ENCODE results near the gene CBX7. TPM values are rescaled to one million over a fixed set of nuclear protein-coding genes. Genes with fewer than 3 reads are reported as not detected.

CBX7 gene
- total RNA-seq, 4 donors from 2014 or later = 38.1 to 126 (median 56.3) TPM

DNA sequence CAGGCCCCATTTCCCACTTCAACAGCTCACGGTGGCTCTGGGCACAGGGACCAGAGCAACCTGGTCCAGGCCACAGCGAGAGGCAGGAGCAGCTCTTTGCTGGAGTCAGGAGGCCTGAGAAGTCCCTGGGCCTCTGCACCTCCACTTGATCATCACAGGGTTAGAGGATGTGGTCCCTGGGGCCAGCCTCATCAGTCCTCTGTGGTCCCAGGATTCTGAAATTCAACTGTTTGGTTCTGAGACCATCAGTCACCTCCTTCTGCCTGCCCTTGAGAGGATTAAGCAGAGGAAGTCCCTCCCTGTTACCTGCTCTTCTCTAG is 24.9 kb upstream of the CBX7 start:
- peak overlapping the region; percentile 77 for H3K27ac ChIP-seq
- TF ChIP-seq POLR2AphosphoS5 (IDR thresholded peaks at IDR 0.05) (no peak), EP300 (IDR thresholded peaks at IDR 0.05) (no peak), POLR2A (IDR thresholded peaks at IDR 0.05) (no peak)
- TF ChIP-seq, protein P1, sequence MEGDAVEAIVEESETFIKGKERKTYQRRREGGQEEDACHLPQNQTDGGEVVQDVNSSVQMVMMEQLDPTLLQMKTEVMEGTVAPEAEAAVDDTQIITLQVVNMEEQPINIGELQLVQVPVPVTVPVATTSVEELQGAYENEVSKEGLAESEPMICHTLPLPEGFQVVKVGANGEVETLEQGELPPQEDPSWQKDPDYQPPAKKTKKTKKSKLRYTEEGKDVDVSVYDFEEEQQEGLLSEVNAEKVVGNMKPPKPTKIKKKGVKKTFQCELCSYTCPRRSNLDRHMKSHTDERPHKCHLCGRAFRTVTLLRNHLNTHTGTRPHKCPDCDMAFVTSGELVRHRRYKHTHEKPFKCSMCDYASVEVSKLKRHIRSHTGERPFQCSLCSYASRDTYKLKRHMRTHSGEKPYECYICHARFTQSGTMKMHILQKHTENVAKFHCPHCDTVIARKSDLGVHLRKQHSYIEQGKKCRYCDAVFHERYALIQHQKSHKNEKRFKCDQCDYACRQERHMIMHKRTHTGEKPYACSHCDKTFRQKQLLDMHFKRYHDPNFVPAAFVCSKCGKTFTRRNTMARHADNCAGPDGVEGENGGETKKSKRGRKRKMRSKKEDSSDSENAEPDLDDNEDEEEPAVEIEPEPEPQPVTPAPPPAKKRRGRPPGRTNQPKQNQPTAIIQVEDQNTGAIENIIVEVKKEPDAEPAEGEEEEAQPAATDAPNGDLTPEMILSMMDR (IDR thresholded peaks at IDR 0.05) = no peak
- H3K4me1 ChIP-seq = peaks cover 56% of the 10 kb centered on the region
- WGBS = no CpG with 5 or more reads among the region's 2 CpGs
- H3K4me3 ChIP-seq = no peak overlapping the region
- no peaks in the 10 kb centered on the region for H3K27me3 ChIP-seq
- H3K9me3 ChIP-seq = no peaks in the 10 kb centered on the region
- no peak for DNase-seq (ENCODE audit: low spot score in 2 of 2)
- H3K36me3 ChIP-seq = no peaks in the 10 kb centered on the region

DNA sequence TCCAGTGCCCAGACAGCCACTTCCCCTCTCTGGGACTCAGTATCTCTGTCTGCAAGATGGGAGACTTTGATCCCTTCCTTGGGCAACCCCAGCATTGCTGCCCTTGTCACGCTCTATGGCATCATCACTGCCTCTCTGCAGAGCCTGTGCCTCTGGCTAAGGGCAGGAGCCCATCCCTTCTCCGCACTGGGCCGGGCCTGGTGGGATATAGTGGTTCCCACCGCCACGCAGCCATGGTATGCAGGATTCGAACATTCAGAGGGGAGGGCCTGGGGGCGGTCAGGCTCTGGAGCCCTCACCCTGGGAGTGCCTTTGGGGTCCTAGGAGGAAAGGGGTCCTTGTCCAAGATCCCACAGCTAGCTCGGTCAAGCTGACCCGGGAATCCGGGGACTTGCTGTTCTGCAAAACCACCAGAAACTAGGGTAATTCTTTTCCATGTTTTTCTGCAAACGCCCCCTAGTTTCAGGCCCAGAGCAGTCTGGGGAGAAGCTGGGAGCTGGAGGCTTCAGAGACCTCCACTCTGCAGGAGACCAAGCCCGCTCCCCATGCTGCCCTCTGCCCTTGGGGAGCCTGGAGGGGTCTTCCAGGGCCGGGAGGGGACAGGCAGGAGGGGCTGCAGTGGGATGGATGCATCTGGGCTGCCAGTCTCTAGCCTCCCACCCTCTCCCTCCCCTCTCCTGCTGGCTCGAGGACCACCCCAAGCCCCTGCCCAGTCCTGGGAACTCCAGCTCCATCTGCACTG is 24.4 kb upstream of the CBX7 start:
- Histone ChIP-seq H3K36me3 (no peaks in the 10 kb centered on the region), H3K27me3 (no peaks in the 10 kb centered on the region), H3K27ac (peak overlapping the region; percentile 77), H3K9me3 (no peaks in the 10 kb centered on the region), H3K4me3 (no peak overlapping the region), H3K4me1 (peaks cover 57% of the 10 kb centered on the region)
- no peak for TF ChIP-seq EP300 (IDR thresholded peaks at IDR 0.05)
- no peak for TF ChIP-seq POLR2A (IDR thresholded peaks at IDR 0.05)
- TF ChIP-seq, protein P1 (IDR thresholded peaks at IDR 0.05) = no peak
- no peak for TF ChIP-seq POLR2AphosphoS5 (IDR thresholded peaks at IDR 0.05)
- whole genome bisulfite sequencing = 70% methylated on average over 2 of the region's 14 CpGs
- DNase-seq (ENCODE audit: low spot score in 2 of 2) = peak in 1 of 2 donors; percentile 78

DNA sequence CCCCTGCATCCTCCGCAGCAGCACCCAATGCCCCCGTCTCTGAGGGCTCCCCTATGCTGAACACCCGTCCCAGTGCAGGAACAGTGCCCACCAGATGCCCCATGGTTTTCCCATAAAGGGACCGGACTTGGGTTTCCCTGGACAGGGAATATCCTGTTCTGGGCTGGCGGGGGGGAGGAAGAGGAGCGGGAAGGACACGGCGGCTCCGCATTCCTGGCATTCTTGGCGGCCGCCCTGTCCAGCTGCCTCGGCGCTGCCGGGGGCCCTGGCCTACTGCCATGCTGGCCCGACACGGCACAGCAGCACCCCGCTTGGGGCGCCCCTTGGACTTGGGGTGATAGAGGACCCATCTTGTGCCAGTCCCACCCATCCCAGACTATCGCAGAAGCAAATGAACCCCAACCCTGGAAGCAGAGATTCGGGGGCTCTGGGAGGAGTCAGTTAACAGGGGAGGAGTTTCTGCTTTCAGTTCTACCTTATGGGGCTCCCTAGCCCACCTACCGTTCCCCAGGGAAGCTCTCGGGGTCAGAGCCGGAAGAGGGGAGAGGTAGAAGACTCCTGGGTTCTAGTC is 23.7 kb upstream of the CBX7 start:
- DNase-seq (ENCODE audit: low spot score in 2 of 2) = peak in 1 of 2 donors; percentile 83
- no peak overlapping the region for H3K4me3 ChIP-seq
- WGBS = 24% methylated on average over 13 of the region's 23 CpGs
- TF ChIP-seq POLR2AphosphoS5 (IDR thresholded peaks at IDR 0.05) (peak in 2 of 3 donors; percentile 66 to 76), POLR2A (IDR thresholded peaks at IDR 0.05) (no peak)
- peak overlapping the region; percentile 77 for H3K27ac ChIP-seq
- H3K36me3 ChIP-seq = no peaks in the 10 kb centered on the region
- peaks cover 62% of the 10 kb centered on the region for H3K4me1 ChIP-seq
- H3K27me3 ChIP-seq = no peaks in the 10 kb centered on the region
- H3K9me3 ChIP-seq = no peaks in the 10 kb centered on the region

DNA sequence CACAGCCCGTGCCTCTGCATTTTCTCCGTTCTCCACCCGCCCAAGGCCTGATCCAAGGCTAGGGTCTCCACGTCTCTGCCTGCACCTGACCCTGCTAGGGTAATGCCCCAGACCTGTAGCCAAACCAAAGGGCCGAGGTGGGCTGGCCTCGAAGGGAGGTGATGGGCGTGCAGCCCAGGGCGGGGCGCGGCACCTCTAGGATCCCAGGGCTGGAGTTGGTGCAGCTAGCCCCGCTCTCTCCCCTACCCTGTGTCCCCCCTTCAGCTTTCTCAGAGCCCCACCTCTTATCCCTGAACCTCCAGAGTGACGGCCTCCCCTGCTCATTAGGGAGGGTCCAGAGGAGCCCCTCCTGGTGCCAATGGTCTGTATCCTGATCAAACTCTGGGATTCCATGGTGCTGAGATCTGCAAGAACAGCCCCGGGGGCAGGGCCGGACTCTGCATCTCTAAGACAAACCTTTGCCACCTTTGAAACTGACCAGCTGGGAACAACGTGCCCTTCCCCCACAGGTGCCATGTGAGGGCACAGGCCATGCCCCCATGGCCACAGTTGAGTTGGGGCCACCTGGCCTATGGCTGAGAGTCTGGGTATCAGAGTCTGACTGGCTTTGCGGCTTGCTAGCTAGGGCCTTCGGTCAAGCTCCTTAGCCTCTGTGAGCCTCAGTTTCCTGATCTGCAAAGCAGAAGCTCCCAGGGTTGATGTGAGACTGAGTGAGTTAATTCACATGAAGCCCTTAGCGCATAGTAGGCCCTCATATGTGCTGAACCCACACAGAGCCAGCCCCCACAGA is 23.1 kb upstream of the CBX7 start:
- TF ChIP-seq POLR2A (IDR thresholded peaks at IDR 0.05) (no peak), EP300 (IDR thresholded peaks at IDR 0.05) (no peak), POLR2AphosphoS5 (IDR thresholded peaks at IDR 0.05) (no peak)
- TF ChIP-seq, protein P1 (IDR thresholded peaks at IDR 0.05) = no peak
- Histone ChIP-seq H3K36me3 (no peaks in the 10 kb centered on the region), H3K27me3 (no peaks in the 10 kb centered on the region), H3K4me3 (no peak overlapping the region), H3K27ac (peak overlapping the region; percentile 77), H3K9me3 (no peaks in the 10 kb centered on the region), H3K4me1 (peaks cover 67% of the 10 kb centered on the region)
- peak in 1 of 2 donors; percentile 76 for DNase-seq (ENCODE audit: low spot score in 2 of 2)
- WGBS = 66% methylated on average over 10 of the region's 18 CpGs

DNA sequence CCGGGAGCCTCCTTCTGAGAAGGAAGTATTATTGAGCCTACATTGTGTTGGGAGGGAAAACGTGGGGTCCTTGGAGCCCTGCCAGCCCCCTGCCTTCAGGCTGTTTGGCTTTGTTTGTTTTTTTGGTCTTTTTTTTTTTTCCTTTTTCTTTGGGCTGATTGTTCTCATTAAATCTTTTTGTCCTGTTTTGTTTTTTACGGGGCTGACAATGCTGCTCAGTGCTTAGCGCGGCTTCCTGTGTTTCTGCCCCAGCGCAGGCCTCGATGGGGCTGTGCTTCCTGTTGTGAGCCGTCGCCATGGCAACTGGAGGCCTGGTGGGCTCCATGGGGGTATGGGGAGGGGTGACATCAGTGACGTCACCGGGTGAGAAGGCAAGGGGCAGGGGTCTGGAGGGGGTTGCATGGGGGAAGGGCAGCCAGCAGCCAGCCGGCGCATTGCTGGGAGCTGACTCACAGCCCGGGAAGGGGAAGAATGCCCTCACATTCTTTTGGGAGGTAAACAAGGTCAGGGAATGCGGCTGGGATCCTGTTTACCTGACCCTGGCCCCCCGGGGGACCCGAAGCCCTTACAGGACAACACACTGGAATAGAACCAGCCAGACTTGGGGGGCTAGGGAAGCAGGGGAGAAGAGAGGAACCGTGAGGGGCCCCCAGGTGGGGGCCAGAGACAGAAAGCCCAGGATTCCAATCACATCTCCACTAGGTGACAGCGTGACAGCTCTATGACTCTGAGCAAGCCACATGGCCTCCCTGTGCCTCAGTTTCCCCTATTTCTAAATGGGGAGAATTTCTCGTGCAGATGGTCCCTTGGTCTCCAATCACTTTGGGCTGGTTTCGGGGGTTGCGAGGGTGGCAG is 22.2 kb upstream of the CBX7 start:
- Histone ChIP-seq H3K36me3 (no peaks in the 10 kb centered on the region), H3K4me1 (peaks cover 65% of the 10 kb centered on the region), H3K27me3 (no peaks in the 10 kb centered on the region), H3K27ac (peak overlapping the region; percentile 77), H3K4me3 (peak overlapping the region; percentile 1), H3K9me3 (no peaks in the 10 kb centered on the region)
- peak in 1 of 3 donors; percentile 30 for TF ChIP-seq POLR2AphosphoS5 (IDR thresholded peaks at IDR 0.05)
- TF ChIP-seq, protein P1 (IDR thresholded peaks at IDR 0.05) = no peak
- 26% methylated on average over 22 of the region's 22 CpGs for WGBS
- peak; percentile 83 to 86 for DNase-seq (ENCODE audit: low spot score in 2 of 2)

Data from suprapubic skin (tissue), 4 donors.